Measurements from ENCODE around the gene PRPF40A.

PRPF40A gene

GRCh38 chr2:152676461-152676860 is 40.8 kb downstream of the PRPF40A start:
- ATAC-seq (ENCODE audit: low read depth): no peak
- Histone ChIP-seq H3K27me3 (ENCODE audit: insufficient read depth, poor library complexity, severe bottlenecking) (no peaks in the 10 kb centered on the region), H3K36me3 (ENCODE audit: low read depth) (peaks cover 93% of the 10 kb centered on the region), H3K4me1 (ENCODE audit: insufficient read depth, poor library complexity, severe bottlenecking) (no peaks in the 10 kb centered on the region), H3K9me3 (ENCODE audit: severe bottlenecking) (no peaks in the 10 kb centered on the region), H3K4me3 (ENCODE audit: severe bottlenecking) (no peak overlapping the region), H3K27ac (ENCODE audit: poor library complexity, severe bottlenecking) (no peak overlapping the region)
- no peak for TF ChIP-seq CTCF (IDR thresholded peaks at IDR 0.05; ENCODE audit: poor library complexity, severe bottlenecking)
- no peak for DNase-seq (ENCODE audit: low spot score)

GRCh38 chr2:152674334-152674733 is 42.9 kb downstream of the PRPF40A start:
- no peak overlapping the region for H3K27ac ChIP-seq (ENCODE audit: poor library complexity, severe bottlenecking)
- H3K36me3 ChIP-seq (ENCODE audit: low read depth): peaks cover 93% of the 10 kb centered on the region
- ATAC-seq (ENCODE audit: low read depth): no peak
- H3K9me3 ChIP-seq (ENCODE audit: severe bottlenecking): no peaks in the 10 kb centered on the region
- H3K4me1 ChIP-seq (ENCODE audit: insufficient read depth, poor library complexity, severe bottlenecking): no peaks in the 10 kb centered on the region
- no peaks in the 10 kb centered on the region for H3K27me3 ChIP-seq (ENCODE audit: insufficient read depth, poor library complexity, severe bottlenecking)
- no peak for TF ChIP-seq CTCF (IDR thresholded peaks at IDR 0.05; ENCODE audit: poor library complexity, severe bottlenecking)
- DNase-seq (ENCODE audit: low spot score): no peak
- no peak overlapping the region for H3K4me3 ChIP-seq (ENCODE audit: severe bottlenecking)

GRCh38 chr2:152664725-152665124 is 52.5 kb downstream of the PRPF40A start:
- Histone ChIP-seq H3K4me1 (ENCODE audit: insufficient read depth, poor library complexity, severe bottlenecking) (no peaks in the 10 kb centered on the region), H3K27ac (ENCODE audit: poor library complexity, severe bottlenecking) (no peak overlapping the region), H3K9me3 (ENCODE audit: severe bottlenecking) (no peaks in the 10 kb centered on the region), H3K36me3 (ENCODE audit: low read depth) (peaks cover 99% of the 10 kb centered on the region), H3K27me3 (ENCODE audit: insufficient read depth, poor library complexity, severe bottlenecking) (no peaks in the 10 kb centered on the region), H3K4me3 (ENCODE audit: severe bottlenecking) (no peak overlapping the region)
- ATAC-seq (ENCODE audit: low read depth) (no peak), DNase-seq (ENCODE audit: low spot score) (no peak)
- no peak for TF ChIP-seq CTCF (IDR thresholded peaks at IDR 0.05; ENCODE audit: poor library complexity, severe bottlenecking)

- Histone ChIP-seq H3K27me3 (ENCODE audit: insufficient read depth, poor library complexity, severe bottlenecking) (no peaks in the 10 kb centered on the region), H3K27ac (ENCODE audit: poor library complexity, severe bottlenecking) (no peak overlapping the region), H3K4me3 (ENCODE audit: severe bottlenecking) (no peak overlapping the region), H3K36me3 (ENCODE audit: low read depth) (peaks cover 99% of the 10 kb centered on the region), H3K9me3 (ENCODE audit: severe bottlenecking) (no peaks in the 10 kb centered on the region), H3K4me1 (ENCODE audit: insufficient read depth, poor library complexity, severe bottlenecking) (peaks cover 4% of the 10 kb centered on the region)
- DNase-seq (ENCODE audit: low spot score): no peak
- no peak for ATAC-seq (ENCODE audit: low read depth)
- TF ChIP-seq CTCF (IDR thresholded peaks at IDR 0.05; ENCODE audit: poor library complexity, severe bottlenecking): no peak
Measured at GRCh38 chr2:152661076-152661475, 56.2 kb downstream of the PRPF40A start.

GRCh38 chr2:152658221-152658620 is 59.0 kb downstream of the PRPF40A start:
- Histone ChIP-seq H3K9me3 (ENCODE audit: severe bottlenecking) (no peaks in the 10 kb centered on the region), H3K4me3 (ENCODE audit: severe bottlenecking) (no peak overlapping the region), H3K27ac (ENCODE audit: poor library complexity, severe bottlenecking) (no peak overlapping the region), H3K4me1 (ENCODE audit: insufficient read depth, poor library complexity, severe bottlenecking) (peaks cover 4% of the 10 kb centered on the region), H3K27me3 (ENCODE audit: insufficient read depth, poor library complexity, severe bottlenecking) (no peaks in the 10 kb centered on the region), H3K36me3 (ENCODE audit: low read depth) (peaks cover 100% of the 10 kb centered on the region)
- DNase-seq (ENCODE audit: low spot score) (no peak), ATAC-seq (ENCODE audit: low read depth) (no peak)
- no peak for TF ChIP-seq CTCF (IDR thresholded peaks at IDR 0.05; ENCODE audit: poor library complexity, severe bottlenecking)
